Lower leg skin (tissue), 4 donors: ENCODE measurements around the gene RAD51B. TPM values are rescaled to one million over a fixed set of nuclear protein-coding genes. Genes with fewer than 3 reads are reported as not detected.

Experiments used
- DNase-seq, 2 donors: peaks; one replicate each; pipeline ENCODE4 v3.0.0-alpha.2; 2019; ENCODE audit warnings: low spot score in 2 of 2
- H3K4me3 ChIP-seq: fragments of 200-600 bp; sonication (generic); 2 replicates; pipeline ENCODE4 v1.5.1; 2017; ENCODE audit warnings: mild to moderate bottlenecking, low read depth; ENCODE audit not compliant: poor library complexity, severe bottlenecking
- CTCF ChIP-seq, 3 donors: fragments of 450-650 bp; IDR thresholded peaks; one replicate each; pipeline ENCODE4 v1.5.1; 2016; ENCODE audit warnings: antibody characterized with exemption in 3 of 3, mild to moderate bottlenecking in 3 of 3, moderate library complexity in 2 of 3
- POLR2A ChIP-seq, 2 donors: fragments of 450-650 bp; IDR thresholded peaks; one replicate each; pipeline ENCODE4 v1.6.1; 2016 to 2017; ENCODE audit warnings: antibody characterized with exemption in 2 of 2, mild to moderate bottlenecking in 1 of 2, moderate library complexity in 1 of 2
- WGBS, 2 donors: methylation state at CpG; one replicate each; pipeline ENCODE4 v1.1.5; 2018; 5-methylcytosine and 5-hydroxymethylcytosine counted together
- intact Hi-C: fragments of 100-400 bp; cut with DNase I; formaldehyde crosslinking; loops from one replicate; pipeline ENCODE4 v1.15.0; 2023; ENCODE audit warnings: low total_unique reads
- total RNA-seq, 4 donors: library from RNA; depleted of rRNA; stranded (reverse); fragments of >200 nt; gene quantifications; one replicate each; pipeline ENCODE4 v1.1.0, GENCODE V29; 2016

RAD51B gene
- total RNA-seq, 4 donors from 2014 or later, result 6.1 to 27.2 (median 13.6) TPM

GRCh38 chr14:68188174-68188573, 368.6 kb downstream of the RAD51B start:
- DNase-seq, result no peak
- intact Hi-C loops, result no loop called here
- H3K4me3 ChIP-seq, result no peak overlapping the region
- TF ChIP-seq POLR2A (IDR thresholded peaks at IDR 0.05), result no peak
- no peak for TF ChIP-seq CTCF (IDR thresholded peaks at IDR 0.05)
- WGBS, 2 donors, result 100% methylated on average over 1 of the region's 1 CpG

- no peak for DNase-seq
- WGBS, 2 donors, result 100% methylated on average over 1 of the region's 1 CpG
- no peak overlapping the region for H3K4me3 ChIP-seq
- intact Hi-C loops, result no loop called here
- TF ChIP-seq CTCF (IDR thresholded peaks at IDR 0.05), result no peak
Measured at GRCh38 chr14:68190032-68190431, 370.5 kb downstream of the RAD51B start.

- no peak overlapping the region for H3K4me3 ChIP-seq
- DNase-seq, result no peak
- no peak for TF ChIP-seq CTCF (IDR thresholded peaks at IDR 0.05)
- TF ChIP-seq POLR2A (IDR thresholded peaks at IDR 0.05), result no peak
- intact Hi-C loops, result no loop called here
Measured at GRCh38 chr14:68191567-68192321, 372.2 kb downstream of the RAD51B start.

- 98 to 100% methylated on average over 2 of the region's 2 CpGs for WGBS, 2 donors
- TF ChIP-seq POLR2A (IDR thresholded peaks at IDR 0.05), result no peak
- TF ChIP-seq CTCF (IDR thresholded peaks at IDR 0.05), result no peak
- no peak overlapping the region for H3K4me3 ChIP-seq
Measured at GRCh38 chr14:68192935-68193334, 373.4 kb downstream of the RAD51B start.

GRCh38 chr14:68193970-68194681, 374.5 kb downstream of the RAD51B start:
- no peak for DNase-seq
- intact Hi-C loops, result no loop called here
- TF ChIP-seq CTCF (IDR thresholded peaks at IDR 0.05), result no peak
- TF ChIP-seq POLR2A (IDR thresholded peaks at IDR 0.05), result no peak
- WGBS, 2 donors, result 80 to 86% methylated on average over 3 of the region's 3 CpGs
- H3K4me3 ChIP-seq, result no peak overlapping the region

More at GRCh38 chr14:68192935-68193334, 373.4 kb downstream of the RAD51B start:
- DNase-seq, result no peak
- intact Hi-C loops, result no loop called here
